B cell (primary cell): ENCODE measurements around the gene APOB. TPM values are rescaled to one million over a fixed set of nuclear protein-coding genes. Genes with fewer than 3 reads are reported as not detected.

Experiments
- ATAC-seq: fragments of 200-7000 bp; cut with Tn5 transposase; one replicate; pipeline ENCODE4 v1.10.0; 2021; ENCODE audit warnings: low read depth, mild to moderate bottlenecking, moderate number of reproducible peaks, moderate library complexity
- CTCF ChIA-PET: fragments of 350-600 bp; sonication (Branson Sonifier 250); formaldehyde crosslinking; loops from one replicate; lab custom pipeline; 2021; ENCODE audit warnings: antibody characterized with exemption, inconsistent platforms; lab: Charles Lee
- POLR2A ChIA-PET: fragments of 350-600 bp; sonication (Branson Sonifier 250); formaldehyde crosslinking; loops from one replicate; lab custom pipeline; 2021; ENCODE audit warnings: antibody characterized with exemption; lab: Charles Lee
- DNase-seq: peaks from one replicate; pipeline ENCODE4 v3.0.0; 2013
- H2AFZ ChIP-seq: 2 replicates; pipeline ENCODE4 v1.6.1; 2012; ENCODE audit warnings: mild to moderate bottlenecking, low read depth, low read length; ENCODE audit not compliant: insufficient read depth, poor library complexity, severe bottlenecking
- H3K27ac ChIP-seq, 2 donors: 1 replicate in 1 of 2; 2 replicates in 1 of 2; pipeline ENCODE4 v1.5.1; 2012 to 2013; ENCODE audit warnings: low read length in 2 of 2, mild to moderate bottlenecking in 2 of 2, moderate library complexity in 1 of 2
- H3K27me3 ChIP-seq, 4 experiments: fragments of 200-600 bp in 1 of 4; sonication (generic) in 1 of 4; replicated peaks in 1 of 4; 1 replicate in 2 of 4; 2 replicates in 2 of 4; pipeline versions ENCODE4 v1.6.1 to v1.7.0; 2013 to 2016; ENCODE audit warnings: low read length in 3 of 4, mild to moderate bottlenecking in 2 of 4, mixed read lengths in 1 of 4, moderate library complexity in 1 of 4; ENCODE audit not compliant: insufficient read depth in 4 of 4, control insufficient read depth in 3 of 4; ENCODE audit errors: control extremely low read depth in 1 of 4
- H3K36me3 ChIP-seq, 2 experiments: replicated peaks in 1 of 2; 1 replicate in 1 of 2; 2 replicates in 1 of 2; pipeline versions ENCODE4 v1.6.1 to v1.7.1; 2013; ENCODE audit warnings: low read length in 1 of 2; ENCODE audit not compliant: insufficient read depth in 2 of 2, control insufficient read depth in 1 of 2; ENCODE audit errors: control extremely low read depth in 1 of 2, extremely low read depth in 1 of 2
- H3K4me1 ChIP-seq, 2 donors: fragments of 200-600 bp in 1 of 2; sonication (generic) in 1 of 2; 1 replicate in 1 of 2; 2 replicates in 1 of 2; pipeline versions ENCODE4 v1.5.1 to v1.6.1; 2013 to 2017; ENCODE audit warnings: low read length in 2 of 2; ENCODE audit not compliant: control insufficient read depth in 2 of 2, insufficient read depth in 2 of 2
- H3K4me2 ChIP-seq: replicated peaks from 2 replicates; pipeline ENCODE3; 2012; ENCODE audit warnings: mild to moderate bottlenecking, low read depth, low read length; ENCODE audit not compliant: poor library complexity, severe bottlenecking
- H3K4me3 ChIP-seq, 5 experiments: fragments of 200-600 bp in 1 of 5; sonication (generic) in 1 of 5; 1 replicate in 3 of 5; 2 replicates in 2 of 5; pipeline versions ENCODE4 v1.5.1 to v1.7.0; 2011 to 2016; ENCODE audit warnings: low read length in 4 of 5, mild to moderate bottlenecking in 4 of 5, low read depth in 2 of 5, control low read depth in 1 of 5, moderate library complexity in 1 of 5; ENCODE audit not compliant: insufficient read depth in 1 of 5; ENCODE audit errors: control extremely low read depth in 1 of 5, extremely low read depth in 1 of 5
- H3K79me2 ChIP-seq: fragments of 200-600 bp; sonication (generic); one replicate; pipeline ENCODE4 v1.6.0; 2016; ENCODE audit warnings: low read length; ENCODE audit not compliant: control insufficient read depth, insufficient read depth
- H3K9ac ChIP-seq: fragments of 200-600 bp; sonication (generic); 2 replicates; pipeline ENCODE4 v1.6.1; 2017; ENCODE audit warnings: mild to moderate bottlenecking, low read length, moderate library complexity
- H3K9me3 ChIP-seq, 3 donors: one replicate each; pipeline versions ENCODE4 v1.6.1 to v1.7.1; 2013; ENCODE audit warnings: low read length in 2 of 3; ENCODE audit not compliant: control insufficient read depth in 2 of 3, insufficient read depth in 1 of 3; ENCODE audit errors: control extremely low read depth in 1 of 3
- H4K20me1 ChIP-seq: 2 replicates; pipeline ENCODE4 v1.6.0; 2012; ENCODE audit warnings: mild to moderate bottlenecking, low read length; ENCODE audit not compliant: insufficient read depth, control insufficient read depth, poor library complexity, severe bottlenecking
- H3K27ac Mint-ChIP-seq: one replicate; pipeline ENCODE4 v1.8.0; 2021; ENCODE audit warnings: mixed read lengths
- H3K27me3 Mint-ChIP-seq: one replicate; pipeline ENCODE4 v1.8.0; 2021; ENCODE audit warnings: mixed read lengths
- H3K4me1 Mint-ChIP-seq: one replicate; pipeline ENCODE4 v1.8.0; 2021; ENCODE audit warnings: mixed read lengths
- H3K4me3 Mint-ChIP-seq: one replicate; pipeline ENCODE4 v1.8.0; 2021; ENCODE audit warnings: mixed read lengths
- H3K9me3 Mint-ChIP-seq: one replicate; pipeline ENCODE4 v1.8.0; 2022; ENCODE audit warnings: mixed read lengths; ENCODE audit not compliant: insufficient read depth
- EZH2 ChIP-seq: IDR thresholded peaks from 2 replicates; pipeline ENCODE4 v1.6.1; 2012; ENCODE audit warnings: borderline replicate concordance, low read depth, mild to moderate bottlenecking, moderate library complexity, low read length; ENCODE audit not compliant: insufficient read depth, poor library complexity, severe bottlenecking
- WGBS: methylation state at CpG from one replicate; pipeline ENCODE4 v1.1.5; 2013; ENCODE audit warnings: missing lambda C conversion rate; ENCODE audit not compliant: insufficient coverage; 5-methylcytosine and 5-hydroxymethylcytosine counted together
- intact Hi-C: fragments of 100-400 bp; cut with micrococcal nuclease; formaldehyde crosslinking; loops from one replicate; pipeline ENCODE4 v1.10.0; 2022
- polyA plus RNA-seq: library from polyadenylated mRNA; depleted of rRNA; stranded (reverse); fragments of >200 nt; gene quantifications from 2 replicates; pipeline ENCODE4 v1.2.3, GENCODE V29; 2012
- total RNA-seq, 2 donors: library from RNA; stranded (reverse); fragments of 120-200 nt in 1 of 2; gene quantifications; 1 replicate in 1 of 2; 2 replicates in 1 of 2; pipeline versions ENCODE4 v1.2.3 to v1.2.4, GENCODE V29; 2013 to 2022
- TF ChIP-seq, protein P1 (sequence below): fragments of 200-600 bp; IDR thresholded peaks from one replicate; pipeline ENCODE4 v1.8.0; 2022; ENCODE audit warnings: antibody characterized with exemption, mild to moderate bottlenecking

APOB gene
- total and polyA plus RNA-seq, 2 donors (not counting 1 experiment from before 2014, with no cell fraction given): not detected

DNA sequence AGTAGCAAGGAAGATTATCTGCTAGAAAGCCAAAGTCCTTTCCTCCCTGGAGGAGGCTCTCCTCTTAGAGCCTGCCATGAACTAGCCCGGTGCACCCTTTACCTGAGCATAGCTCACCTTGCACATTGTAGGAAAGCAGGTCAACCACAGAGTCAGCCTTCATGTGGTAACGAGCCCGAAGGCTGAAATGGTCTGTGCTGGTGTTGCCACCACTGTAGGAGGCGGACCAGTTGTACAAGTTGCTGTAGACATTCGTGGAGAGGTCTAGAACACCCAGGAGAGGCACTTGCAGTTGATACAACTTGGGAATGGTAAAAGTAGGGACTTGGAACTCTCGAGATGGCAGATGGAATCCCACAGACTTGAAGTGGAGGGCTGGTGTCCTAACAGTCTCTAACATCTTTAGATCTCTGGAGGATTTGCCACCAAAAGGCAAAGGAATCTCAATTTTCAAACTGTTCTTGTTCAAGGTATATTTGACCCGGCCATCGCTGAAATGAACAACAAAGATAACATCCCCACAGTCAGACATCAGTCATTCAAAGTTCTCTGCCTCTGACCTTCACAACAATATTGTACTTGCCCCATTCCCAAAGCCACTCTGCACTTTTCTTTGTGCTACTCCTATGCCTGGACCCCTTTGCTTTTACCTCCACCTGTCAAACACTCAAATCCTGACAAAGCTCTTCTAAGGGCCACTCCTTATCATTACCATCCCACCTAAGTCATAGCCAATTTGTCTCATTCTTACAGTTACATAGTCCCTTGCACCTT, 30.6 kb downstream of the APOB start:
- CTCF ChIA-PET: no interaction called here
- POLR2A ChIA-PET: no interaction called here
- Mint-ChIP-seq H3K27me3 (peaks cover 15% of the 10 kb centered on the region), H3K9me3 (no peaks in the 10 kb centered on the region), H3K4me1 (no peaks in the 10 kb centered on the region), H3K4me3 (no peak overlapping the region), H3K27ac (no peak overlapping the region)
- Histone ChIP-seq H2AFZ (no peak overlapping the region), H3K4me1 (no peaks in the 10 kb centered on the region), H3K27ac (no peak overlapping the region), H3K9ac (no peak overlapping the region), H3K9me3 (no peaks in the 10 kb centered on the region), H3K79me2 (no peaks in the 10 kb centered on the region), H3K4me3 (no peak overlapping the region), H4K20me1 (no peaks in the 10 kb centered on the region), H3K36me3 (no peaks in the 10 kb centered on the region), H3K27me3 (no peaks in the 10 kb centered on the region), H3K4me2 (no peak overlapping the region)
- WGBS: 77% methylated on average over 8 of the region's 8 CpGs
- ATAC-seq (no peak), DNase-seq (no peak)
- intact Hi-C loops: no loop called here
- no peak for TF ChIP-seq EZH2
- TF ChIP-seq, protein P1, sequence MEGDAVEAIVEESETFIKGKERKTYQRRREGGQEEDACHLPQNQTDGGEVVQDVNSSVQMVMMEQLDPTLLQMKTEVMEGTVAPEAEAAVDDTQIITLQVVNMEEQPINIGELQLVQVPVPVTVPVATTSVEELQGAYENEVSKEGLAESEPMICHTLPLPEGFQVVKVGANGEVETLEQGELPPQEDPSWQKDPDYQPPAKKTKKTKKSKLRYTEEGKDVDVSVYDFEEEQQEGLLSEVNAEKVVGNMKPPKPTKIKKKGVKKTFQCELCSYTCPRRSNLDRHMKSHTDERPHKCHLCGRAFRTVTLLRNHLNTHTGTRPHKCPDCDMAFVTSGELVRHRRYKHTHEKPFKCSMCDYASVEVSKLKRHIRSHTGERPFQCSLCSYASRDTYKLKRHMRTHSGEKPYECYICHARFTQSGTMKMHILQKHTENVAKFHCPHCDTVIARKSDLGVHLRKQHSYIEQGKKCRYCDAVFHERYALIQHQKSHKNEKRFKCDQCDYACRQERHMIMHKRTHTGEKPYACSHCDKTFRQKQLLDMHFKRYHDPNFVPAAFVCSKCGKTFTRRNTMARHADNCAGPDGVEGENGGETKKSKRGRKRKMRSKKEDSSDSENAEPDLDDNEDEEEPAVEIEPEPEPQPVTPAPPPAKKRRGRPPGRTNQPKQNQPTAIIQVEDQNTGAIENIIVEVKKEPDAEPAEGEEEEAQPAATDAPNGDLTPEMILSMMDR: no peak

DNA sequence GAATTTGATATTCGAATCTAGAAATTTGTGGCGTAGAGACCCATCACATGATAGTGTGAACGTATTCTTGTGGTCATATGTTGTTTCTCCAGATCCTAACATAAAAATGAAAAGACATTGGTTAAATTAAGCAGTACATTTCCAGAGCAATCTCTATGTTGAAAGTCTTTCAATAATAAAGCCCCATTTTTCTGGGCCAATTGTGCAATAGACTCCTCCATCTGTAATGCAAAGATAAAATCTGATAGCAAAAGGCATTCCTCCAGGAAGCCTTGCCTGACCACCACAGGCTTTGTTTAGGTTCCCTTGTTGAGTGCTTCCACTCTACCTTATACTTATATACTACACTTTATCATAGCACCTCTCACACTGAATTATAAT, 31.3 kb downstream of the APOB start:
- Histone ChIP-seq H3K27me3 (no peaks in the 10 kb centered on the region), H3K4me2 (no peak overlapping the region), H3K4me1 (no peaks in the 10 kb centered on the region), H2AFZ (no peak overlapping the region), H3K79me2 (no peaks in the 10 kb centered on the region), H3K27ac (no peak overlapping the region), H3K4me3 (no peak overlapping the region), H3K36me3 (no peaks in the 10 kb centered on the region), H3K9ac (no peak overlapping the region), H4K20me1 (no peaks in the 10 kb centered on the region), H3K9me3 (no peaks in the 10 kb centered on the region)
- ATAC-seq (no peak), DNase-seq (no peak)
- H3K9me3 Mint-ChIP-seq: no peaks in the 10 kb centered on the region
- H3K27ac Mint-ChIP-seq: no peak overlapping the region
- WGBS: no CpG with 5 or more reads among the region's 3 CpGs
- ChIA-PET CTCF (no interaction called here), POLR2A (no interaction called here)
- TF ChIP-seq, protein P1: no peak
- TF ChIP-seq EZH2: no peak
- peaks cover 10% of the 10 kb centered on the region for H3K27me3 Mint-ChIP-seq
- no peak overlapping the region for H3K4me3 Mint-ChIP-seq
- intact Hi-C loops: no loop called here
- H3K4me1 Mint-ChIP-seq: no peaks in the 10 kb centered on the region
